Measurements from ENCODE around the gene RNF113A.
"Not testable (repeated sequence)": the region's sequence is repeated elsewhere in the genome, so short reads cannot be mapped to it uniquely, and the experiment has no call there.

Gene RNF113A

DNA sequence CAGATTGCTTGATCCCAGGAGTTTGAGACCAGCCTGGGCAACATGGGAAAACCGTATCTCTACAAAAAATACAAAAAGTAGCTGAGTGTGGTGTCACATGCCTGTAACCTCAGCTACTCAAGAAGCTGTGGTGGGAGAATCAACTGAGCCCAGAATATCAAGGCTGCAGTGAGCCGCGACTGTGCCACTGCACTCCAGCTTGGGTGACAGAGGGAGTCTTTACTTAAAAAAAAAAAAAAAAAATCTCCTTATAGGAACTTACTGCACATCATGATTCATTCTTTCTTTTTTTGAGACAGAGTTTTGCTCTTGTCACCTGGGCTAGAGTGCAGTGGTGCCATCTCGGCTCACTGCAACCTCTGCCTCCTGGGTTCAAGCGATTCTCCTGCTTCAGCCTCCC is 43.1 kb downstream of the RNF113A start:
- no peak for DNase-seq

DNA sequence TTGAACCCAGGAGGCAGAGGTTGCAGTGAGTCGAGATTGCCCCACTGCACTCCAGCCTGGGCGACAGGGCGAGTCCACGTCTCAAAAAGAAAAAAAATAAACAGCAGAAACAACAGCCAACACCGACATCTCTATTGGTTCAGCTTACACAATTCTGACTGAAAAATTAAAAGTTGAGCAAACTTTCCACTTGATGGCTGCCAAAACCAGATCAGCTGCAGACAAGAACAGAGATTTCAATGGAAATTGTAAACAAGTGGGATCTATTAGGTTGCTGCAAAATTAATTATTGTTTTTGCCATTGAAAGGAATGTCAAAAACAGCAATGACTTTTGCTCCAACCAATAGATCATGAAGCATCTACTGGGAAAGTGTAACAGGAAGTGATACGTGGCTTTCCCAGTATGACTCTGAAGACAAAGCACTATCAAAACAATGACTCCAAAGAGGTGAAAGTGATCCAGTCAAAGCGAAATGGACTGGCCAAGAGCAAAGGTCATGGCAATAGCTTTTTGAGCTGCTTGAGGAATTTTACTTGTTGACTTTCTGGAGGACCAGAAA is 45.1 kb downstream of the RNF113A start:
- peak; percentile 67 for DNase-seq

DNA sequence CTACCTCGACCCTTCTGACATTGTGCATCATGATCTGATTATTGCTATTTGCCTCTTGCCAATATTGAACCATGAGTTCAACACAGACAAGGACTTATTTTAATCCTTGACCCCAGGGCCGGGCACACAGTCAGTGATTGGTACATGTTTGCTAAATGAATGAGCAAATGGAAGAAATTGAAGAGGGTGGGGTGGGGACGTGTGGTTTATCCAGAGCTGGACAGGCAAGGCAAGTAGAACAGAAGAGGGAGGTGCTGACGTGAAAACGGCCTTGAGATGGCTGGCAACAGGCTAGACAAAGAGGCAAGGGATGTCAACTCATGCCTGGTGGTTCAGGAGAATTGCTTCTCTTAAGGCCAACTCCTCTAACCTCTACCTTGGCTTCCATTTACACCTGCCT is 47.3 kb downstream of the RNF113A start:
- not testable (repeated sequence) for DNase-seq

DNA sequence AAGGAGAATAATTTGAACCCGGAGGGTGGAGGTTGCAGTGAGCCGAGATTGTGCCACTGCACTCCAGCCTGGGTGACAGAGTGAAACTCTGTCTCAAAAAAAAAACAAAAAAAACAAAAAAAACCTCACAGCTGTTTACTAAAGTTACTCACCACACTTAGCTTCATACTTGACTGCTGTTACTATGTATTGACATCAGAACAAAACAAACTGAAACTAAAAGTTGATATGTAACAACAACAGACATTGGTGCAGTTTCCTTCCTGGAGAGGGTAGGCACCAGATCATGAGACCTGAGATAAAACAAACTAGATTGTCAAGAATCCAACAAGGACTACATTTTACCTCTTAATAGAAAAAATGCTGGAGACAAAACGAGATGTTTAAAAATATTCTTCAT is 49.8 kb downstream of the RNF113A start:
- peak; percentile 42 for DNase-seq
